ENCODE results near the gene SMC5. TPM values are rescaled to one million over a fixed set of nuclear protein-coding genes. Genes with fewer than 3 reads are reported as not detected.

The SMC5 gene
- total RNA-seq, 1 donor, result 28.6 TPM

DNA sequence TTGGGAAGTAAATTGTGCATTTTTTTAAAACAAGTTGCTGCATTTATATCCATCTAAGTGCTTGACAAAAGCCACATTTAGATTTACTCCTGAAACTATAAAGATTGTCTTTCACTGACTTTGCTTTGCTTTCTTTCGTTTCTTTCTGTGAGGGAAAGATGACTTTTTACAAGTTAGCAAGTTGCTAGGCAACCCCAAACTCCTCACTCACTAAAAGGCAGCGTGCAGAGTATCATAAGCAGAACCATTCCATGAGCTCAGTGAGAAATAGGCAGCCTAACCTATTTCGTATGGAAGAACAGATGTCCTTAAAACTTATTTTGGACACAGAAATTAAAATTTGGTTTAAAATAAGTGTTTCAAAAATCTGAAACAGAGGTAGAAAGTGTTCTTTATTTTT is 126.6 kb downstream of the SMC5 start:
- TF ChIP-seq, protein P1, sequence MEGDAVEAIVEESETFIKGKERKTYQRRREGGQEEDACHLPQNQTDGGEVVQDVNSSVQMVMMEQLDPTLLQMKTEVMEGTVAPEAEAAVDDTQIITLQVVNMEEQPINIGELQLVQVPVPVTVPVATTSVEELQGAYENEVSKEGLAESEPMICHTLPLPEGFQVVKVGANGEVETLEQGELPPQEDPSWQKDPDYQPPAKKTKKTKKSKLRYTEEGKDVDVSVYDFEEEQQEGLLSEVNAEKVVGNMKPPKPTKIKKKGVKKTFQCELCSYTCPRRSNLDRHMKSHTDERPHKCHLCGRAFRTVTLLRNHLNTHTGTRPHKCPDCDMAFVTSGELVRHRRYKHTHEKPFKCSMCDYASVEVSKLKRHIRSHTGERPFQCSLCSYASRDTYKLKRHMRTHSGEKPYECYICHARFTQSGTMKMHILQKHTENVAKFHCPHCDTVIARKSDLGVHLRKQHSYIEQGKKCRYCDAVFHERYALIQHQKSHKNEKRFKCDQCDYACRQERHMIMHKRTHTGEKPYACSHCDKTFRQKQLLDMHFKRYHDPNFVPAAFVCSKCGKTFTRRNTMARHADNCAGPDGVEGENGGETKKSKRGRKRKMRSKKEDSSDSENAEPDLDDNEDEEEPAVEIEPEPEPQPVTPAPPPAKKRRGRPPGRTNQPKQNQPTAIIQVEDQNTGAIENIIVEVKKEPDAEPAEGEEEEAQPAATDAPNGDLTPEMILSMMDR (IDR thresholded peaks at IDR 0.05; ENCODE audit: extremely low read depth, low read depth, low read length), result no peak
- Histone ChIP-seq H3K27ac (ENCODE audit: low read depth, low read length) (no peak overlapping the region), H3K27me3 (ENCODE audit: insufficient read depth, low read length) (no peaks in the 10 kb centered on the region), H2AFZ (ENCODE audit: low read length) (no peak overlapping the region), H3K4me2 (ENCODE audit: insufficient read depth, low read length) (no peak overlapping the region), H3K4me1 (ENCODE audit: insufficient read depth, low read length) (peaks cover 4% of the 10 kb centered on the region), H3K4me3 (ENCODE audit: insufficient read depth, low read length) (no peak overlapping the region), H4K20me1 (ENCODE audit: insufficient read depth, low read length) (peaks cover 59% of the 10 kb centered on the region), H3K36me3 (ENCODE audit: insufficient read depth, low read length) (peaks cover 14% of the 10 kb centered on the region), H3K79me2 (ENCODE audit: insufficient read depth, low read length) (peaks cover 43% of the 10 kb centered on the region), H3K9me3 (ENCODE audit: low read depth, low read length) (no peaks in the 10 kb centered on the region)
- DNase-seq (ENCODE audit: insufficient read length, low spot score, missing footprints), result no peak

DNA sequence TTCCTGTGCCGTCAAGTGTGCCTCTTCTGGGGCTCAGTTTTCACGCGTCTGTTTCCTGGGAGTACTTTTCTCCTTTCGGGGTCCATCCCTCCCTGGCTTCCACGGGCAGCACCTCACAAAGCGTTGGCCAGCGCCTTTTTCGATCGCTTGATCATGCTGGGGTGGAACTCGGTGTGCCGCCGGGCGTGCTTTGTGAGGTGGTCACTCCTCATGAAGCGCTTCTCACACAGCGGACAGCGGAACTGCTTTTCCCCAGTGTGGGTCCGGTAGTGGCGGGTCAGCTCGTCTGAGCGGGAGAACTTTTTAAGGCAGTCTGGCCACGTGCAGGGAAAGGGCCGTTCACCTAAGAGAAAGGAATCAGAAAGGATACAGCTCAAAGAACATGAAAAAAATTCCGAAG is 128.9 kb downstream of the SMC5 start:
- H3K4me2 ChIP-seq (ENCODE audit: insufficient read depth, low read length), result no peak overlapping the region
- peaks cover 13% of the 10 kb centered on the region for H3K4me1 ChIP-seq (ENCODE audit: insufficient read depth, low read length)
- H4K20me1 ChIP-seq (ENCODE audit: insufficient read depth, low read length), result peaks cover 81% of the 10 kb centered on the region
- peaks cover 14% of the 10 kb centered on the region for H3K36me3 ChIP-seq (ENCODE audit: insufficient read depth, low read length)
- DNase-seq (ENCODE audit: insufficient read length, low spot score, missing footprints), result no peak
- no peak overlapping the region for H2AFZ ChIP-seq (ENCODE audit: low read length)
- no peaks in the 10 kb centered on the region for H3K9me3 ChIP-seq (ENCODE audit: low read depth, low read length)
- H3K27ac ChIP-seq (ENCODE audit: low read depth, low read length), result no peak overlapping the region
- H3K79me2 ChIP-seq (ENCODE audit: insufficient read depth, low read length), result peaks cover 65% of the 10 kb centered on the region
- H3K4me3 ChIP-seq (ENCODE audit: insufficient read depth, low read length), result no peak overlapping the region
- H3K27me3 ChIP-seq (ENCODE audit: insufficient read depth, low read length), result no peaks in the 10 kb centered on the region
- TF ChIP-seq, protein P1 (IDR thresholded peaks at IDR 0.05; ENCODE audit: extremely low read depth, low read depth, low read length), result no peak

DNA sequence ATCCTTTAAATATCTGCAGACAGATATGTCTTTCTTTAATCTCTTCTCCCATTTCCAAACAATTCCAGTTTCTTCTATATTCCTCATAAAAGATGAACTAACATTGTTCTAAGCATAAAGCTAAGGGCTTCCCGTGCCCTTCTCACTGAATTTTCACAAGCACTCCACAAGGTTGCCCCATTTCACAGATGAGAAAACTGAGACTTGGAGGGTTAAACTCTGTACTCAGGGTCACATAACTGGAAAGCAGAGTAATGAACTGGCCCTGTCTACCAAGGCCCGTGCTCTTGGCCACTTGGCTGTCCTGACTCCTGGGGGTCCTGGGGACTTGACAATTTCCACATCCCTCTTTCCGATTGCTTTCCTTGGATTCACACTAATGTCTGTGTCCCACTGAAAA is 130.4 kb downstream of the SMC5 start:
- Histone ChIP-seq H2AFZ (ENCODE audit: low read length) (no peak overlapping the region), H3K4me3 (ENCODE audit: insufficient read depth, low read length) (no peak overlapping the region), H3K36me3 (ENCODE audit: insufficient read depth, low read length) (peaks cover 14% of the 10 kb centered on the region), H3K9me3 (ENCODE audit: low read depth, low read length) (no peaks in the 10 kb centered on the region), H3K27me3 (ENCODE audit: insufficient read depth, low read length) (no peaks in the 10 kb centered on the region), H3K79me2 (ENCODE audit: insufficient read depth, low read length) (peaks cover 80% of the 10 kb centered on the region), H3K4me1 (ENCODE audit: insufficient read depth, low read length) (peaks cover 13% of the 10 kb centered on the region), H3K27ac (ENCODE audit: low read depth, low read length) (no peak overlapping the region), H3K4me2 (ENCODE audit: insufficient read depth, low read length) (no peak overlapping the region), H4K20me1 (ENCODE audit: insufficient read depth, low read length) (peaks cover 87% of the 10 kb centered on the region)
- DNase-seq (ENCODE audit: insufficient read length, low spot score, missing footprints), result no peak
- TF ChIP-seq, protein P1 (IDR thresholded peaks at IDR 0.05; ENCODE audit: extremely low read depth, low read depth, low read length), result no peak

DNA sequence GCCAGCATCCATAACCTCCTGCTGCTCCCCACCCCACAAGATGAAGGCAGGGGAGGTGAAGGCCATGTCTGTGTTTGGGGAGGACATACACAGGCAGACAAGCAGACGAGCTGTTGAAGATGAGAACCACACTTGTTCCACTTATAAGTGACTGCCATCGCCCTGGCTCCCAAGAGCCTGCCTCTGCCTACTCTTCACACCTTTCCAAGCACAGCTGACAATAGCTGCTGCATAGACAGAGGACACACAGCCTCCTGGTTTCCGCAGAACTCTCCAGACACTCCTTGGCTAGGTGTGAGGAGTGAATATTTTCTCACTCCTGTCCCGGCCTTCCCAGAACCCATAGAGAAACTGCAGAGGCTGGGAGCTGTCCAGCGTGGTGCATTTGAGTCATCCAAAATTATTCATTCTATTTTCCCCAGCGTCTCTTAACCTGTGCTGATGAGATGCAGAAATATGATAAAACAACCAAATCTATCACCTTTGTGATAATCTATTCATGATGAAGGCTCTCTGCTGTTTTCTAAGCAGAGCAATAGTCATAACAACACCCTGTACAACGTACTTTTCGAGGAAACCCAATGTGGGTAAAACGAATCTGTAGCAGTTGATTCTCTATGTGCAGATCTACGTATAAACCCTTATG is 131.0 kb downstream of the SMC5 start:
- Histone ChIP-seq H3K27me3 (ENCODE audit: insufficient read depth, low read length) (no peaks in the 10 kb centered on the region), H2AFZ (ENCODE audit: low read length) (no peak overlapping the region), H3K4me3 (ENCODE audit: insufficient read depth, low read length) (no peak overlapping the region), H3K27ac (ENCODE audit: low read depth, low read length) (no peak overlapping the region), H3K4me2 (ENCODE audit: insufficient read depth, low read length) (no peak overlapping the region), H4K20me1 (ENCODE audit: insufficient read depth, low read length) (peaks cover 87% of the 10 kb centered on the region), H3K79me2 (ENCODE audit: insufficient read depth, low read length) (peaks cover 86% of the 10 kb centered on the region), H3K9me3 (ENCODE audit: low read depth, low read length) (no peaks in the 10 kb centered on the region), H3K36me3 (ENCODE audit: insufficient read depth, low read length) (peaks cover 14% of the 10 kb centered on the region), H3K4me1 (ENCODE audit: insufficient read depth, low read length) (peaks cover 13% of the 10 kb centered on the region)
- no peak for DNase-seq (ENCODE audit: insufficient read length, low spot score, missing footprints)
- TF ChIP-seq, protein P1 (IDR thresholded peaks at IDR 0.05; ENCODE audit: extremely low read depth, low read depth, low read length), result no peak
